GM19025 (cell line): Measurements from ENCODE around the gene FSD1.
"Not testable (repeated sequence)": the region's sequence is repeated elsewhere in the genome, so short reads cannot be mapped to it uniquely, and the experiment has no call there.

Experiments
- ATAC-seq: cut with Tn5 transposase; IDR thresholded peaks from one replicate; pipeline ENCODE4 v1.9.1; 2021; ENCODE audit warnings: mild to moderate bottlenecking, low read depth, moderate library complexity; ENCODE audit not compliant: unreplicated experiment

Gene FSD1

DNA sequence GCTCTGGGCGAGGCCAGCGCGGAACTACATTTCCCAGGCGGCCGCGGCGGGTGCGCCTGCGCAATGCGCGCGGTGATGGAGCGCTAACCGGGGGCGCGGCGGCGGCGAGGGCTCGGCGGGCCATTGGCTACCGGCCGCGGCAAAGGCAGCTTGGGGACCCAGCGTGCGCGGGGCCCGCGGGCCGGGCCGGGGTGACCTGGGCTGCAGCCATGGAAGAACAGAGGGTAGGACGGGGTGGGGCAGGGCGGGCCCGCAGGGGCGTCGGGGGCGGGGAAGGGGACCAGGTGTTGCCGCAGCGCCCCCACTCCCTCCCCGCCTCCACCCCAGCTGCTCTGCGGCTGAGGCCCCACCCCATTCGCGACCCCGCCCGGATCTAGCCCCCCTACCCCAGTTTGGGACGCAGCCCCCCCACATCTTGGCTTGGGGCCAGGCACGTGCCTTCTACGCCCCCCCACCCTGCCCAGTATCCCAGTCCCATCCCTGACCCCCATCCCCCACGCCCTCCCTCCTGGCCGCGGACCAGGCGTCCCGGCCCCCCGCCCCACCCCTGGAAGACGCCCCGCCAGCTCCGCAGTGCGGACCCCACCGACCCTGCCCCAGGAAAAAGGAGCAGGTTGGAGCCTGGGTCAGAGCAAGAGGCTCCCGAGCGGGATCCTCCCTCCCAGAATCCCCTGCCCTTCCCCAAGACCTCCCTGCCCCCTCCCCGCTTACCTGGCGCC is at the start of gene FSD1:
Gene FSD1, plus strand, starts transcription at position 61 of the 719 bp plus-strand sequence. Its CDS starts 149 bp downstream, at position 210.
- no peak for ATAC-seq

DNA sequence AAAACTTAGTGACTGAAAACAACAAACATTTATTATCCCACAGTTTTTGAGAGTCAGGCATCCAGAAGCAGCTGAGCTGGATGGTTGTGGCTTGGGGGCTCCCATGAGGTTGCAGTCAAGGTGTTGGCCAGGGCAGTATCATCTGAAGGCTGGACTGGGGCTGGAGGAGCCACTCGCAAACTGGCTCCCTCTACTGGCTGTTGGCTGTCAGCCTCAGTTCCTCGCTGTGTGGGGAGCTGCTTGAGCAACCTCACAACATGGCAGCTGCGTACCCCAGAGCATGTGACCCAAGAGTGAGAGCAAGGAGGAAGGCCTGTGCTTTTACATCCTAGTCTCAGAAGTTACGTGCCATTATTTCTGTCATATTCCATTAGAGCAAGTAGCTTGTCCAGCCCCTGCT is 47.8 kb upstream of the FSD1 start:
- no peak for ATAC-seq

DNA sequence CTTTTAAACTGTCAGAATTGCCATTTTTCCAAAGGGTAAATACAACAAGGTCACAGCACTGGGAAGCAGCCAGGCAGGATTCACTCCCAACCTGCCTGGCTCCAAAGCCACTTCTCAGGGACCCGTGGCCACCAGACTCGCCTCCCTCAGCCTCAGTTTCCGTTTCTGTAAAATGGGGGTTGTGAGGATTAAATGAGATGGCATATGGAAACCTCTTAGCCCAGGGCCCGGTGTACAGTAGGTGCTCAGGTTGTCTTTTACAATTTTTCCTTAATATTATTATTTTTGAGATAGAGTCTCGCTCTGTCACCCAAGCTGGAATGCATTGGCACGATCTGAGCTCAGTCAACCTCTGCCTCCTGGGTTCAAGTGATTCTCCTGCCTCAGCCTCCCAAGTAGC is 47.4 kb upstream of the FSD1 start:
- ATAC-seq, result no peak

DNA sequence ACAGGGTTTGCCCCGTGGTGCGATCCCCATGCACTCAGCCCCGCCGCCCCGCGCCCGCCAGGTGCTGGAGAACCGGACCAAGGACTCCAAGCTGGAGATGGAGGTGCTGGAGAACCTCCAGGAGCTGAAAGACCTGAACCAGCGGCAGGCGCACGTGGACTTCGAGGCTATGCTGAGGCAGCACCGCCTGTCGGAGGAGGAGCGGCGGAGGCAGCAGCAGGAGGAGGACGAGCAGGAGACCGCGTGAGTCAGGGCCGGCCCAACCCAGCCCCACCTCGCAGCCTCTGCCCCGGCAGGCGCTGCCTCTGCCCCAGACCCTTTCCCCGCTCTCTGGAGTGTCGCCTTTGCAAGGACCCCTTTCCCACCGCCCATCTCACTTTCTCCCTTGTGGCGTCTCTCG is 46.2 kb upstream of the FSD1 start:
- no peak for ATAC-seq

DNA sequence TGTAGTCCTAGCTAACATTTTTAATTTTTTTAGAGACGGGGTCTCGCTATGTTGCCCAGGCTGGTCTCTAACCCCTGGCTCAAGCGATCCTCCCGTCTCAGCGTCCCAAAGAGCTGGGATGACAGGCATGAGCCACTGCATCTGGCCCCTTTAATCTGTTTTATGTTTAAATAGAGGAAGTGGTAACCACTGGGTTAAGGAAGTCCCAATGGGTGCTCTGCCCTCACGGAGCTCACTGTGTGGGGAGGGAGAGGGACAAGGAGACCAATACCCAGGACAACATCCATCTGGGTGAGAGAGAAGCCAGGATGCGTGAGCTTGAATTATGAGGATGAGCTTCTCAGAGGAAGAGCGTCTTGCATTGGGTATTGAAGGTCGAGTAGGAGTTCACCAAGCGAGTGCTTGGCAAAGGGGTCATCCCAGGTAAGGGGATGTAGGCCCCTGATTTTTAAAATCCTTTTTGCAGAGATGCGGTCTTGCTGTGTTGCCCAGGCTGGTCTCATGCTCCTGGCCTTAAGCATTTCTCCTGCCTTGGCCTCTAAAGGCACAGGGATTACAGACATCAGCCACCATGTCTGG is 43.7 kb upstream of the FSD1 start:
- ATAC-seq, result no peak

DNA sequence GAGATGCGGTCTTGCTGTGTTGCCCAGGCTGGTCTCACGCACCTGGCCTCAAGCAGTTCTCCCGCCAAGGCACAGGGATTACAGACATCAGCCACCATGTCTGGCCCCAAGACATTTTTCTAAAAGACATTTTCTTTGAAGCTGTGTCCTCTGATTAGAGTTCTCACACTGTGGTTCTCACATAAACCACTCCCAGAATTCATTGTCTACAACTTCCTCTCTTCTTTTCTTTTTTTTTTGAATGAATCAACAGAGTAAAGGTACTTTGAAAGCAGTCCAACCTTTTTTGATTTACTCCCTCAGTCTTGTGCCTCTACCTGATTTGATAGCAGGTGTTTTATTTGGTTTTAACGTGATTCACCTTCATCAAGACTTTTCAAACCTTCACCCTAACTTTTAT is 39.6 kb upstream of the FSD1 start:
- no peak for ATAC-seq

DNA sequence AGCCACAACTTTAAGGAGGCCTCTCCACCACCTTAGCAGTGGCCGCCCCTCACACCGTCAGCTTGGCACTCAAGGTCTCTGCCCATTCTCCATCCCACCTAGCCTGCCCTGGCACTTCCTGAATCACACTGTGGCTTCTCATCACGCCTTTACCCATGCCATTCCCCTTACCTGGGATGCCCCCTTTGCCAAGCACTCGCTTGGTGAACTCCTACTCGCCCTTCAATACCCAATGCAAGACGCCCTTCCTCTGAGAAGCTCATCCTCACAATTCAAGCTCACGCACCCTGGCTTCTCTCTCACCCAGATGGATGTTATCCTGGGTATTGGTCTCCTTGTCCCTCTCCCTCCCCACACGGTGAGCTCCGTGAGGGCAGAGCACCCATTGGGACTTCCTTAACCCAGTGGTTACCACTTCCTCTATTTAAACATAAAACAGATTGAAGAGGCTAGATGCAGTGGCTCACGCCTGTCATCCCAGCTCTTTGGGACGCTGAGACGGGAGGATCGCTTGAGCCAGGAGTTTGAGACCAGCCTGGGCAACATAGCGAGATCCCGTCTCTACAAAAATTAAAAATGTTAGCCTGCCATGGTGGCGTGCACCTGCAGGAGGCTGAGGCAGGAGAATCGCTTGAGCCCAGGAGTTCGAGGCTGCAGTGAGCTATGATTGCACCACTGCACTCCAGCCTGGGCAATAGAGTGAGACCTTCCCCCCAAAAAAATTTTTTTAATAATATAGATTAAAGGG is 38.0 kb upstream of the FSD1 start:
- no peak for ATAC-seq

DNA sequence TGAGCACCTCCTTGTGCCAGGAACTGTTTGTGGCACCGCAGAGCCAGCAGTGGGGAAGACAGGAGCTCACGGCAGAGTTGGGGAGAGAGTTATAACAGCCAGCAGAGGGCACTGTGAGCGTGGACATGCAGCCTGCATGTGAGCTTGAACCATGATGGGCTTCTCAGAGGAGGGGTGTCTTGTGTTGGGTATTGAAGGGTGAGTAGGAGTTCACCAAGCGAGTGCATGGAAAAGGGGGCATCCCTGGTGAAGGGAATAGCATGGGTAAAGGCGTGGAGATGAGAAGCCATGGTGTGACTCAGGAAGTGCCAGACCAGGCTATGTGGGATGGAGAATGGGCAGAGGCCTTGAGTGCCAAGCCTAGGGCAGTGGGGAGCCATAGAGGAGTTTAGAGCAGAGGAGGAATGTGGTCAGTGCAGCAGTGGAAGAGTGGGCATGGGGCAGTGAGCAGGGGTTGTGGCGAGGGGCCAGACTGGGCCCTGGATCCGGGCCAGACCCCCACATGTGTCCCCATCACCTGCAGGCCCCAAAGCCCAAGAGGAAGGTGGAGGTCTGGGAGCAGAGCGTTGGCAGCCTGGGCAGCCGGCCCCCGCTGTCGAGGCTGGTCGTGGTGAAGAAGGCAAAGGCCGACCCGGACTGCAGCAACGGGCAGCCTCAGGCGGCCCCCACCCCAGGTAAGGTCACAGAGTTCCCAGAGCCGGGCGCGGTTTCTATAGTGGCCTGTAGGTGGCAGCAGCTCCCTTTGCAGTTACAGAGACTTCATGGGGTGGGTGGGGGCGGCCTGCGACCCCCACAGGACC is 37.1 kb upstream of the FSD1 start:
- ATAC-seq, result no peak

DNA sequence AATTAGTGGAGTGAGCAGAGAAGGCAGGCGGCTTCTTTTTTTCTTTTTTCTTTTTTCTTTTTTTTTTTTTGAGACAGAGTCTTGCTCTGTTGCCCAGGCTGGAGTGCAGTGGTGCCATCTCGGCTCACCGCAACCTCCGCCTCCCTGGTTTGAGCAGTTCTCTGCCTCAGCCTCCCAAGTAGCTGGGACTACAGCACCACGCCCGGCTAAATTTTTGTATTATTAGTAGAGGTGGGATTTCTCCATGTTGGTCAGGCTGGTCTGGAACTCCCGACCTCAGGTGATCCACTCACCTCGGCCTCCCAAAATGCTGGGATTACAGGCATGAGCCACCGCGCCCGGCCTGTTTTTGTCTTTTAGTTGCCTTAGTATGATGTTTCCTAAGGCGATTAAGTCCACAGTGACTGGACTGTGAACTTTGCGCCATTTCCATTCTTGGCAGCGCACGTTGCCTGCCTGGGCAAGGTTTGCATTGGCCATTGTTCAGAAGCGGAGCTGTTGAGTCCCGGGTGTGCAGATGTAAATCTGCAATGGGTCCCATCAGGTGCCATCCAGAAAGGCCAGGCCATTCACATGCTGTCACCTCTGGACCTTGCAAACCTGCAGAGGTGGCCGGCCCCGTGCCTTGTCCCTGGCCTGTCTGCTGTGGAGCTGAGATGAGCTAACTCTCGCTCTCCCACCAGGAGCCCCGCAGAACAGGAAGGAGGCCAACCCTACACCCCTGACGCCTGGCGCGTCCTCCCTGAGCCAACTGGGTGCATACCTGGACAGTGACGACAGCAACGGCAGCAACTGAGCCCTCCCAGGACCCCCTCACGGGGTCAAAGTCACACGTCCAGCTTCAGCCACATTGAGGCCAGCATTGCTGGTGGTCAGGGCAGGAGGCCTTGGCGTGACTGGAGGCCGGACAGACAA is 36.2 kb upstream of the FSD1 start:
- no peak for ATAC-seq

DNA sequence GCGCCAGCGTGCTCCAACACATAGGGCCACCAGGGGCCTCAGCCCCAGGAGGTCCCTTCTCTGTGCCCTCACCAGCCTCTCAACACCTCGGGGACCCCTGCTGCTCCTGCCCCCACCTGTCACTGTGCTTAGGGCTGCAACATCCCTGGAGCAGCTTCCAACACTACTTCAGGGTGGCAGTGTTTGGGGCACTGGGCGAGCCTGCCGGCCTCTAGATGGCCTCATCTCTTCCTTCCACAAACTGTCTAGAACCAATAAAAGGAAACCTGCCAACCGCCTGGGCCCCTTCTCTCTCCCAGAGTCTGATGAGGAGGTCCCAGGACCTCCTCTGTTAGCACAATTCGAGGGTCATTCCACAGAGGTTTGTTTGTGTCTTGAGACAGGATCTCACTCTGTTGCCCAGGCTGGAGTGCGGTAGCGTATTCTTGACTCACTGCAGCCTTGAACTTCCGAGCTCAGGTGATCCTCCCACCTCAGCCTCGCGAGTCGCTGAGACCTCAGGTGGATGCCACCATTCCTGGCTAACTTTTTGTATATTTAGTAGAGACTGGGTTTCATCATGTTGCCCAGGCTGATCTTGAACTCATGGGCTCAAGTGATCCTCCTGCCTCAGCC is 35.5 kb upstream of the FSD1 start:
- no peak for ATAC-seq

DNA sequence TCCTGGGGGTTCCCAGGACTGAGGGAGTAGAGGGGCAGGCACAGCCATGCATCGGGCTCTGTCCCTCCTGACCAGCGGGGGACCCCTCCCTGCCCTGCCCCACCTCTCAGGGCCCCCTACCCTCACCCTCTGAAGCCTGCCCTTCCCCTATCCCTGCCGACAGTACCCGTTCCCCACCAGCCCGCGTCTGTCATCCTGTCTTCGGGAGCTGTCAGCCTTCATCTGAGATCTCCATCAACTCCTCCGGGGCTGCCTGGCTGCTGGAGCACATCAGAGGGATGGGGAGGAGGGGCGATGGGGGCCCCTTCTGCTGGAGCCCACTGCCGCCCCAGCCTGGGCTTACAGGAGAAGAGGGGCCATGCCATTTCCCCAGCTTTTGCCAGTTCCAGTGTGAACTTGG is 31.5 kb upstream of the FSD1 start:
- no peak for ATAC-seq

DNA sequence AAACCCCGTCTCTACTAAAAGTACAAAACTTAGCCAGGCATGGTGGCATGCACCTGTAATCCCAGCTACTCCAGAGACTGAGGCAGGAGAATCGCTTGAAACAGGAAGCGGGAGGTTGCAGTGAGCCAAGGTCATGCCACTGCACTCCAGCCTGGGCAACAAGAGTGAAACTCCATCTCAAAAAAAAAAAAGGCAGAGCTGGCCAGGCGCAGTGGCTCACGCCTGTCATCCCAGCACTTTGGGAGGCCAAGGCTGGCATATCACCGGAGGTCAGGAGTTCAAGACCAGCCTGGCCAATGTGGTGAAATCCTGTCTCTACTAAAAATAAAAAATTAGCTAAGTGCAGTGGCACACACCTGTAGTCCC is 30.1 kb upstream of the FSD1 start:
- ATAC-seq, result not testable (repeated sequence)

DNA sequence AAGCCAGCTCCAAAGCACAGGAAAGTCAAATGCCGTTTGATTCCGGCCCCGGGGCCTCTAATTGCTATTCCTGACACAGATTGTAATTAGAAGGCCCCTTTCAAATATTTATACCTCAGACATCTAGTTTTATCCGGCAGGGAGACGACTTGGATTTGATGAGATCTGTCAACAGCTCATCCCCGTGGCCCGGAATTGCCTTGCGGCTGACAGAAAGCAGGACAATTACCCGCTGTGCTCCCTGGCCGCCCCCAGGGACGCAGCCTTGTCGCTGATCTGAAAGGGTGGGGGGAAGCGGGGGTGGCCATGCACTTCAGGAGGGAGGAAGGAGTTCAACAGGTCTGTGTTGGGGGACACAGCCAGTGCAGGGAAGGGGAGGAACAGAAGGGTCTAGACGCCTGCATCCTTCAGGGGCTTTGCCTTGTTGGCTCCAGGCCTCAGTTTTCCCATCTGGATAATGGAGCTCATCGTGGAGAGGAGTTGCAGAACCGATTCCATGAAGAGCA is 27.2 kb upstream of the FSD1 start:
- no peak for ATAC-seq

DNA sequence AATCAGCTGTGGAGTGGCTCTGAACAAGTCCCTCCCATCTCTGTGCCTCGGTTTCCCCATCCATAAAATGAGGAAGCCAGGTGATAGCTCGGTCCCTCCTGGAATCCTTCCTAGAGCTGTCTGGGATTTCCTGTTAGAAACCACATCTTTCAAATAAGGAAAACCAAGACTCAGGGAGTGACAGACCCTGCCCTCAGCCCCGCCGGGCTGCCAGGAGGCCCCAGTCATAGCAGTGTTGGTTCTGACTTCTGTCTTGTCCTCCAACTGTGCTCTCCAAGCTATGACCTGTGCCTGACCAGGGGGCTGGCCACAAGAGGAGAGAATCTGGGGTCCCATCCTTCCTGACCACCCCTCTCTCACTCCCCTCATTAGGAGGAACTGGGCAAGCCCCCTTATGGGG is 26.4 kb upstream of the FSD1 start:
- no peak for ATAC-seq

DNA sequence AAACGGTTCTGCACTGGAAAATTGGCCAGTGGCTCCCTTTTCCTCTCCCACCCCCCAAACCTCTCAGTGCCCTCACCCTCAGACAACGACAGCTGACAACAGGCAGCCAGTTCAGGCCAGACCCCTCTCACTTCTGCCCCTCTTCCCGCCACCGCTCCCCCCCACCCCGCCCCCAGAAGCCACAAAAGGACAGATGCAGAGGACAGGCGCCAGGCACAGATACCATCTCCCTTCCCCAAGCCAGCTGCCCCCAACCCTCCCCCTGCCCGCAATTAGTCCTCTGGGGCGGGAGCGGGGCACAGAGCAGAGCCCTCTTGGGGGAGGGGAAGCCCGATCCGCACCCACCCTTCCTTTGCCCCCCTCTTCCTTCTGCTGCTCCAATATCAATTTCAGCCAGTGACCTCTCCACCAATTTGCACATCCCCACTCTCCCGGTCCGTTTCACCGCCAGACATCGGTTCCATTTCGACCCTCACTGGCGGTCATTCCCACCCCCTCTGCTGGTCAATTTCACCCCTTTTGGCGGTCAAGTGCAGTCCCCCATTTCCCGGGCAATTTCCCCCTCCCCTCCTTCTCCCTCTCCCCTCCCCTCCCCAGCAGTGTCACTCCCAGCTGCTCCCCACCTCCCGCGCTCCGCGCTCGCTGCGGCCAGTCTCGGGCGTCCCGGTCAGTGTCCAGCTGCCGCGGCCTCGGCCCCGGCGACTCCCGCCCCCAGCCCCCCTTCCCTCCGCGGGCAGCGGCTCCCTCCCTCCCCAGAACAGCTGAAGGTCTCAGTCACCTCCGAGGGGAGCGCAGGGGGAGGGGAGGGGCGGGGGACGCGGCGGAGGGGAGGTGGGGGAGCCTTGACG is 25.8 kb upstream of the FSD1 start, which contains the start of gene SHD:
Gene SHD, plus strand, starts transcription at position 848 of the 848 bp plus-strand sequence. CDS start 798 bp downstream, outside the sequence.
- ATAC-seq, result no peak

DNA sequence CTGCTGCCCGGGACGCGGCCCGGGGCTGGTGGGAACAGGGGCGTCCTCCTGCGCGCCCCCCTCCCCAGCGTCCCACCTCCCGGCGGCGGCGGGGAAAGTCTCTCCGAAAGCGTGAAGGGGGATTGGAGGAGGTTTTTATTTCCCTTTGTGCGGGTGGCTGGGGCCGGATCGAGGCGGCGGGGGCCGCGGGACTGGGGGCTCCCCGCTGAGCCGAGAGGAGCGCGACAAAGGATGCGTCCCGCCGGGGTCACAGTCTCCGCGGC is 25.2 kb upstream of the FSD1 start:
- ATAC-seq, result no peak

DNA sequence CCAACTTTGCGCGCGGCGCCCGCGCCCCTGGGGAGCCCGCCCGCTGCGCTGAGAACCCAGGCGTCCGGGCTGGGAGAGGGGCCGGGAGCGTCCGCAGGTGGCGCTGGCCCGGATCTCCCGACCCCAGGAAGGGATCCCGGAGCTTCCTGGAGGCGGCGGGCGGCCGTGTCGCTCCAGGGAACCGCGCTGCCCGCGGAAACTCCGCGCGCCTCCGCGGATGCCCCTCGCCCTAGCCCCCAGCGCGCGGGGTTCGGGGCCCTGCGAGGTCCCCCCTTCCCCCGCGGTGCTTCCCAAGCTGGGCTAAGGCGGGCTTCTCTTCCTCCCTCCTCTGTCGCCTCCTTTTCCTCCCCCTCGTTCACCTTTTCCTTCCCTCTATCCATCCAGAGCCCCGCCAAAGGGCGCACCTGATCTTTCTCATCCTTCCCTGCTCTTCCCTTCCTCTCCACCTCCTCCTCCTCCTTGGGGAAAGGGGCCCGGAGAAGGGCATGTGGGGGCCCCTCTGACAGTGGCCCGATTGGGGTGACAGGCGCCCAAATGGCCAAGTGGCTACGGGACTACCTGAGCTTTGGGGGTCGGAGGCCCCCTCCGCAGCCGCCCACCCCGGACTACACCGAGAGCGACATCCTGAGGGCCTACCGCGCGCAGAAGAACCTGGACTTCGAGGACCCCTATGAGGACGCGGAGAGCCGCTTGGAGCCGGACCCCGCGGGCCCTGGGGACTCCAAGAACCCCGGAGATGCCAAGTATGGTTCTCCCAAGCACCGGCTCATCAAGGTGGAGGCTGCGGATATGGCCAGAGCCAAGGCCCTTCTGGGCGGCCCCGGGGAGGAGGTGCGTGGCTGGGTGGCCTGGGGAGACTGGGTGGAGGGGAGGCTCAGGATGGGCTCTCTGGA is 24.6 kb upstream of the FSD1 start:
- ATAC-seq, result no peak
